GM18502 (cell line): Measurements from ENCODE around the gene GOLGA8S.
"Not testable (repeated sequence)": the region's sequence is repeated elsewhere in the genome, so short reads cannot be mapped to it uniquely, and the experiment has no call there.

Experiments used
- ATAC-seq: cut with Tn5 transposase; IDR thresholded peaks from one replicate; pipeline ENCODE4 v1.9.1; 2021; ENCODE audit warnings: mild to moderate bottlenecking; ENCODE audit not compliant: unreplicated experiment, poor library complexity

GOLGA8S gene

DNA sequence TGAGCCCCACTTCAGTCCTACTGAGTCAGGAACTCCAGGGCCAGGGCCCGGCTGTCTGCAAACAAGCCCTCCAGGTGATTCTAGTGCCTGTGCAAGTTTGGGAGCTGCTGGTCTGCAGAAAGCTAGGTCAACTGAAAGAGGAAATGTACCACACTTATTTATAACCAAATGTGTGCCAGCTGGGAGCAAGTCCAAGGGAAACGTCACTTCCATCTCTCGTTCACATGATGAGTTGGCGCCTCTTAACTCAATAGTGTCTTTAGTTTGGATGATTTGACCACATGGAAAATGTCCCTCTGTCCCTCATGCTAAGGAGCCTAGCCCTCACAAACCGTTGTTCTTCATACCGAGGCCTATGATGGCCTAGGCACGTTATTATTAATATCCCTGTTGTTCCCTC is 43.2 kb downstream of the GOLGA8S start:
- no peak for ATAC-seq

GRCh38 chr15:23398357-23398756 is 43.8 kb downstream of the GOLGA8S start:
- not testable (repeated sequence) for ATAC-seq

GRCh38 chr15:23399207-23399606 is 44.7 kb downstream of the GOLGA8S start:
- ATAC-seq, result not testable (repeated sequence)

DNA sequence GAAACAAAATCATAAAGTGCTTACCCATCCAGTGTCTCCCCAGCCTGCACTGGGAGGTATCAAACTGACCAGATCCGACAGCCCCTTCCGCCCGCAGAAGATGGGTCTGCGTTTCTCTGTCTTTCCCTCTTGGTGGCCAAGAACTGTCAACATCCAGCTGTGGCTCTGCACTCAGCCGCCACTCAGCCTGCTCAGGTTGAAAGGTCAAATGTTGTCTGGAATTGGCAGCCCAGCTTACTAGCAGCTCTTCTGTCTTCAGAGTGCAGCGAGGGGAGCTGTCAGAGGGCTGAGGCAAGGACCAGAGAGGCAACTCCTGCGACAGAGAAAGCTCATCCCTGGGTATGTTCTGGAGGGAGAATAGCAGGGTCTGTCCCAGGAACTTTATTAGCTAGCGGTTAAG is 47.1 kb downstream of the GOLGA8S start:
- no peak for ATAC-seq

DNA sequence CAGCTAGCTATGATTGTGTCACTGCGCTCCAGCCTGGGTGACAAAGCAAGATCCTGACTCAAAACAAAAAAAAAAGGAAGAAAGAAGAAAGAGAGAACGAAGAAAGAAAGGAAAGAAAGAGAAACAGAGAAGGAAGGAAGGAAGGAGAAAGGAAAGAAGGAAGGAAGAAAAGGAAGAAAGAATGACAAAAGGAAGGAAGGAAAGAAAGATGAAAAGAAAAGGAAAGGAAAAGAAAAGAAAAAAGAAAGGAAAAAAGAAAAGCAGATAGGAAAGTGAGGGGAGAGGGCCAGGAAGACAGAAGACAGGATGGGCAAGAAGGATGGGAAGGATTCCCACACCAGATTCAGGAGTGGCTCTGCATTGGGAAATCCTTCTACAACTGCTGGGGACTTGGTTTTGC is 47.6 kb downstream of the GOLGA8S start:
- ATAC-seq, result no peak

- ATAC-seq, result no peak
These were observed 48.0 kb downstream of the GOLGA8S start for GRCh38 chr15:23402544-23402943.

DNA sequence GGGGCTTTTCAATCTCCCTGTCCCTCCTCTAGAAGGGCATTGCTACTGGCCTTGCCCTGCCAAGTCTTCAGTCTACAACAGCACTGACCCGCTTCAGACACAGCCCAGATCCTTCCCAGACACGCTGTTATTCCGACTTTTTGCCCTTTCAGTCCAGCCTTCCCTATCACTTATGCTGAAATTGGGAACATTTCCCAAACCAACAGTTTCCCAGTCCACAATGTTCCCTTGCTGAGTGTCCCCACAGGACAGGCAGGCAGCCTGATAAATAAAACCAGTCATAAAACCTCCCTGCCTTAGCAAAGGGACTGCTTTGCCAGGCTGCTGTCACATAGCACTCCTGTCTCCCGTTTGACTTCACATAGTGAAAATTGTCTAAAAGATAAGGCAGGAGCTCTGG is 49.0 kb downstream of the GOLGA8S start:
- ATAC-seq, result no peak

- no peak for ATAC-seq
These were observed 57.3 kb downstream of the GOLGA8S start for GRCh38 chr15:23411841-23412240.

- not testable (repeated sequence) for ATAC-seq
These were observed 58.5 kb downstream of the GOLGA8S start for GRCh38 chr15:23412881-23413600.
